ENCODE measurements around the gene PIK3C2A. TPM values are rescaled to one million over a fixed set of nuclear protein-coding genes. Genes with fewer than 3 reads are reported as not detected.

PIK3C2A gene, protein sequence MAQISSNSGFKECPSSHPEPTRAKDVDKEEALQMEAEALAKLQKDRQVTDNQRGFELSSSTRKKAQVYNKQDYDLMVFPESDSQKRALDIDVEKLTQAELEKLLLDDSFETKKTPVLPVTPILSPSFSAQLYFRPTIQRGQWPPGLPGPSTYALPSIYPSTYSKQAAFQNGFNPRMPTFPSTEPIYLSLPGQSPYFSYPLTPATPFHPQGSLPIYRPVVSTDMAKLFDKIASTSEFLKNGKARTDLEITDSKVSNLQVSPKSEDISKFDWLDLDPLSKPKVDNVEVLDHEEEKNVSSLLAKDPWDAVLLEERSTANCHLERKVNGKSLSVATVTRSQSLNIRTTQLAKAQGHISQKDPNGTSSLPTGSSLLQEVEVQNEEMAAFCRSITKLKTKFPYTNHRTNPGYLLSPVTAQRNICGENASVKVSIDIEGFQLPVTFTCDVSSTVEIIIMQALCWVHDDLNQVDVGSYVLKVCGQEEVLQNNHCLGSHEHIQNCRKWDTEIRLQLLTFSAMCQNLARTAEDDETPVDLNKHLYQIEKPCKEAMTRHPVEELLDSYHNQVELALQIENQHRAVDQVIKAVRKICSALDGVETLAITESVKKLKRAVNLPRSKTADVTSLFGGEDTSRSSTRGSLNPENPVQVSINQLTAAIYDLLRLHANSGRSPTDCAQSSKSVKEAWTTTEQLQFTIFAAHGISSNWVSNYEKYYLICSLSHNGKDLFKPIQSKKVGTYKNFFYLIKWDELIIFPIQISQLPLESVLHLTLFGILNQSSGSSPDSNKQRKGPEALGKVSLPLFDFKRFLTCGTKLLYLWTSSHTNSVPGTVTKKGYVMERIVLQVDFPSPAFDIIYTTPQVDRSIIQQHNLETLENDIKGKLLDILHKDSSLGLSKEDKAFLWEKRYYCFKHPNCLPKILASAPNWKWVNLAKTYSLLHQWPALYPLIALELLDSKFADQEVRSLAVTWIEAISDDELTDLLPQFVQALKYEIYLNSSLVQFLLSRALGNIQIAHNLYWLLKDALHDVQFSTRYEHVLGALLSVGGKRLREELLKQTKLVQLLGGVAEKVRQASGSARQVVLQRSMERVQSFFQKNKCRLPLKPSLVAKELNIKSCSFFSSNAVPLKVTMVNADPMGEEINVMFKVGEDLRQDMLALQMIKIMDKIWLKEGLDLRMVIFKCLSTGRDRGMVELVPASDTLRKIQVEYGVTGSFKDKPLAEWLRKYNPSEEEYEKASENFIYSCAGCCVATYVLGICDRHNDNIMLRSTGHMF (N-terminal part only)
- 10 to 100 TPM; 23.1 to 24.6 TPM for total RNA-seq

DNA sequence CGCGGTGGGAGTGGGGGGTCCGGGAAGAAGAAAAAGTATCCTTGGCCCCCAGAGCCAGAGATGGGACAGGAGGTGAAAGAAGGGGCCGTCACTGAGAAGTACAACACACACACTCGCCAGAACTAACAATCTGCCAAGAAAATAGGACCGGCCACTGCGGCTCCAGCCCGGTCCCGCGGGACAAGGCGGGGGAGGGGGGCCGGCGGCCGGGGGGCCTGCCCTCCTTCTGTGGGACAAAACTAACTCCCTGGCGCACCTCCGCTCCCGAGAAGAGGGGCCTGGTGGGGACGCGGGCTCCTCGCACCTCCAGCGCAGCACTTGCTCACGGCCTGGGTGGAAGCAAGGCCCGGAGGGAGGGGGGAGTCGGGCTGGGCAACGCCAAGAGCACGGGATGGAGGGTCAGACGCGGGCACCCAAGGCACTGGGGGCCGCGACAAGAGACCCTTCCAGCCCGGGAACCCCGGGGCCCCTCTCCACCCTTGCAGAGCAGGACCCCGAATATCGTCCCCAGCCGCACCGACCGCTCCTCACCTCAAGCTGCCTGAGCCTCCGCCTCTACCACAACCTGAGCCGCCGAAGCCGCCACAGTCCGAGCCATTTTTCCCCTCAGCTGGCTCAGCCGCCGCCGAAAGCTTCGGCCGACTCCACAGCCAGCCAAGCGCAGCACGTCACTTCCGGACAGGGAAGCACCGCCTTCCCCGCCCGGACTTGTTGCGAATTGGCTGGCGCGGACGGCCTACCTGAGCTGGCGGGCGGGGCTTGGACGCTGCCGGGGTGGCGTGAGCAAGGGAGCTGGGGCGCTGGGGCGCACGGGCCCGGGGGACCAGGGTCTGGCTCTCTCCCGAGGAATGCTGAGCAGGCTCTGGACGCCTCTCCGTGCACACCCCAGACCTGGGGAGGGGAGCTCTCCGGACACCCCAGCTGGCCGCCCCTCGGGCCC lies at the start of gene PIK3C2A:
Gene PIK3C2A (minus strand): TSS at position 670 of the 940 bp plus-strand sequence. CDS start 38,245 bp downstream, outside the sequence.

Other genes with a start within 250 kb of the PIK3C2A start
- 1 to 10 TPM; 4.1 to 4.9 TPM for gene PLEKHA7, start 193.6 kb downstream of the PIK3C2A start, total RNA-seq
- gene RPS13, start 130.3 kb downstream of the PIK3C2A start, total RNA-seq: 1,000 to 10,000 TPM; 1,602 to 1,613 TPM
- 100 to 1,000 TPM; 135 to 137 TPM for gene NUCB2, start 68.8 kb upstream of the PIK3C2A start, total RNA-seq
- gene NCR3LG1, start 143.8 kb upstream of the PIK3C2A start, total RNA-seq: under 1 TPM; 0.48 to 0.66 TPM
- under 1 TPM; 0.77 to 0.91 TPM for gene KCNJ11, start 180.7 kb upstream of the PIK3C2A start, total RNA-seq

Data from activated naive CD4-positive, alpha-beta T cell treated with anti-CD3 and anti-CD28 coated beads, Interleukin-2, amount 10 ng/mL, durations not matched to agents 5 hours and 36 hours (primary cell).